ENCODE data around the gene MTMR12.
"Not testable (repeated sequence)": the region's sequence is repeated elsewhere in the genome, so short reads cannot be mapped to it uniquely, and the experiment has no call there.

MTMR12 gene

DNA sequence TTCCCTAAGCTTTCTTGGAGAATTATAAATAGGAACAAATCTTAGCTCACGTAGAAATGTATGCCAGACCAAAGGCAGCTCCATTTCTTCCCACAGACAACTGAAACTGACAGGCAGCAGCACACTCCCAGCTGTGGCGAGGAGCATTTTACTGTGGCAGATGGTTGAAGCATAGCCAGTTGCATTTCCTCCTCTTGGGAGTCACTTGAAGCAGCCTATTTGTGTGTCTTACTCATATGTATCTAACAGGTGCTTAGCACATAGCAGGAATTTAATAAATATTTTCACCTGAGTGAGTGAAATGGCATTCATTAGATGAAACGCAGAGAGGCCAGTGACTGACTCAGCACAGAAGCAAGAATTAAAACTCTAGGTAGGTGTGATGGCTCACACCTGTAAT lies 12.3 kb upstream of the MTMR12 start:
- DNase-seq = peak in 2 of 56 donors; percentile 3 to 4

DNA sequence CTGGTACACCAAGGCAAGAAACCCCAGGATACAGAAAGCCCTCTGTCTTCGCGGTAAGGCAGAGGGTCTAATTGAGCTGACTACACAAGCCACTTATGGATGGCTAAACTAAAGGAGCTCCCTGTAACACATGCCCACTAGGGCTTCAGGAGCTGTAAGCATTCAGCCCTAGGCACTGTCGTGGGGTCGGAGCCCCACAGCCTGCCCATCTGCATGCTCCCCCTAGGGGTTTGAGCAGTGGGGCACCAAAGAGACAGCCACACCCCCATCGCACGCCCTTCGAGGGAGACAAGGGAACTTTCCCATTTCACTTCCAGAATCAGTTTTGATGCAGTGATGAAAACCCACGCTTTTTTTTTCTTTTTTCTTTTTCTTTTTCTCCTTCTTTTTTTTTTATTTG lies 11.0 kb upstream of the MTMR12 start:
- no peak for DNase-seq

GRCh38 chr5:32322882-32323281 lies 10.1 kb upstream of the MTMR12 start:
- DNase-seq = no peak

DNA sequence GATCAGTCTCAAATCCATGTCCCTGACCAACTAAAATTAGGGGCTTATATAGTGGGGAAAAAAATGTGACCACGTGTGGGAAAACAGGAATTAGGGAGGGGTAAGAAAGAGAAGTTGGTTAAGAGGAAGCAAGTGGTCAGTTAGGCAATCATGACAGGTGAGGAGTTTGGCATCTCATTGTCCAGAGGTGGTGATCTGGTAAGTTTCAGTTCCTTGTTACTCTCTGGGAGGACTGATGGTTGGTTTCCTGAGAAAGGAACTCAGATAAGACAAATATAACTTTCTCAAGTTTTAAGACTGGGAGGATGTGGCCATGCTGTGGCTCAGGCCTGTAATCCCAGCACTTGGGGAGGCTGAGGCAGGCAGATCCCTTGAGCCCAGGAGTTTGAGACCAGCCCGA lies 9.0 kb upstream of the MTMR12 start:
- not testable (repeated sequence) for DNase-seq

DNA sequence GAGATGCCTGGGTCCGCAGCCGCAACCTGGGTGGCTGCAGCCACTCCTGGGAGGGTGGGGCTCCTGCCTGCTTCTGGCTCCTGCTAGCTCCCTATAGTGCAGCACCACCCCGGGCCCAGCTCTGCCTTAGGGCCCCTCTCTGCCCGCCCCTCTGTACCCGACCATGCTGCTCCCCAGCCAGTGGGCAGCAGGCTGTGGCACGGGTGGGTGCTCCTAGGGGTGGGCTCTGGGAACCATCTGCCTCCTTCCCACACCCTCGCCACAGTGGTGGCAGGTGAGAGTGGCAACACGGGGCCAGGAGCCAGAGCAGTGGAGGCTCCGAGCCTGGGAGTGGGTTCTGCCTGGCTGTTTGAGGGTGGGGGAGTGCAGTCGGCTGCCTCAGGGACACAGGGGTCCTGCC lies 7.8 kb upstream of the MTMR12 start:
- DNase-seq = no peak

DNA sequence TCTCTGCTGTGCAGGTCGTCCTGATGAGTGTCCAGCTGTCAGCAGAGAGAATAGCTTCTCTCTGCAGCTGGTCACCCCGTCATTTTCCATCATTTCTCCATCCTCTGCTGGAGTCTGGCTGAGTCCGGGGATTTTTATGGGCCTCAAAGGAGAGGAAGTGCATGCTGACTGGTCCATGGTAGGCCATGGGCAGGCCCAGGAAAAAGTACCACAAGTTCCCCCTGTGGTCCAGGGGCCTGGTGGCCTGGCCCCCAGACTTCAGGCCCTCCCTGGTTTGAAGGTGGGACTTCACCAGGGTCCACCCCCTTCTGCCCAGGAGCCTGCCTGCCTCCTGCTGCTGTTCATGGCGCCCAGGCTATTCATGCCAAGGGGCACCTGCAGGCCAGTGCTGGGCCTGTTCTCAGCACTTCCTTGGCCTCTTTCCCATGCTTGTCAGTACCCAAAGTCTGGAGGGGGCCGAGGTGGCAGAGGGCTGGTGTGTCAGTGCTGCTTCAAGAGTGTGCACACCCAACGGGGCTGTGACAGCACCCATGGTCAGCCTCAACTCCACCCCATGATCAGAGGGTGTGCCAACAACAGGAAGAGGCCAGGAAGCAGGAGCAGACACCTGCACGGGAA lies 7.3 kb upstream of the MTMR12 start:
- DNase-seq = no peak

GRCh38 chr5:32319392-32319791 lies 6.7 kb upstream of the MTMR12 start:
- no peak for DNase-seq

GRCh38 chr5:32317041-32317440 lies 4.3 kb upstream of the MTMR12 start:
- DNase-seq = no peak

GRCh38 chr5:32315221-32316014 lies 2.7 kb upstream of the MTMR12 start:
- DNase-seq = peak in 21 of 56 donors; percentile 2 to 67 (median 16)

DNA sequence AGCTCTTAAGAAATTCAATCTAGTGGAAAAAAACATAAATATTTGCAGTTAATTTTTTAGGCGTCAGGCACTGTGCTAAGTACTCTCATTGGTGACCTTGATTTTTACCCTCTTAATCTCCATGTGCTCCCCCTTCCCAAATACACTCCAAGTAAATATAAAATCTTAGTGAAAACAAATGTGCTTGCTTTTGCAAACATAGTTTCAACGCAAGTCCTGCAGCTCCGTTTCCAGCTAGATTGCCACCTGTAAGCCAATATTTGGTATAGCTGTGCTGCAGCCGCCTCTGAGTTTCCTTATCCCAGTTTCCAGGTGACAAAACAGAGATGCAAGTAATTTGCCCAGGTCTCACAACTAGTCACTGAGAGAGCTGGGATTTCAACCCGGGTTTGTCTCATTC lies 1.9 kb upstream of the MTMR12 start:
- no peak for DNase-seq

DNA sequence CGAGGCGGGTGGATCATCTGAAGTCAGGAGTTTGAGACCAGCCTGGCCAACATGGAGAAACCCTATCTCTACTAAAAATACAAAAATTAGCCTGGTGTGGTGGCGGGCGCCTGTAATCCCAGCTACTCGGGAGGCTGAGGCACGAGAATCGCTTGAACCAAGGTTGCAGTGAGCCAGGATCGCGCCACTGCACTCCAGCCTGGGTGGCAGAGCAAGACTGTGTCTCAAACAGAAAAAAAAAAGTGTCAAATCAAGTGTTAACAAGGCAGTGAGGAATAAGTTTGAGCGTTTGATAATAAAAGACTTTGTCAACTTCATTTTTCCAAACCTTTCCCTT lies 1.4 kb upstream of the MTMR12 start:
- DNase-seq = not testable (repeated sequence)

DNA sequence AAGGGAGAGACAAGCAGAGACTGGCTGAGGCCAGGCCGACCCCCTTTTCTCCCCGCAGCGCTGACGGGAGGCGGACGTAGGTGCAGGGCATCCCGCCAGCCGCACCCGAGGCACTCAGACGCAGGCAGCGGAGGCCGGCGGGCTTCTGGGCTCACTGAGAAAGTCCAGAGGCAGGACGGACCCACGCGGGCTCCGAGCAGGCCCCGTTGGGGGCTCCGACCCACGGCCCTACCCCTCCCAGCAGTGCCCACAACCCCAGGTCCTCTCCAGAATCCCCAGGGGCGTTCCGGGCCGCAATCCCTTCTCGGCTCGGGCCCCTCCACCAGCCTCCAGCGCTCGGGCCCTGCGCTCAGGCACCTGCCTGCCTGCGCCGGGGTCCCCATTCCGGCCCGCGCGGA lies 543 bp downstream of the MTMR12 start:
- peak in 37 of 56 donors; percentile 10 to 67 (median 38) for DNase-seq

DNA sequence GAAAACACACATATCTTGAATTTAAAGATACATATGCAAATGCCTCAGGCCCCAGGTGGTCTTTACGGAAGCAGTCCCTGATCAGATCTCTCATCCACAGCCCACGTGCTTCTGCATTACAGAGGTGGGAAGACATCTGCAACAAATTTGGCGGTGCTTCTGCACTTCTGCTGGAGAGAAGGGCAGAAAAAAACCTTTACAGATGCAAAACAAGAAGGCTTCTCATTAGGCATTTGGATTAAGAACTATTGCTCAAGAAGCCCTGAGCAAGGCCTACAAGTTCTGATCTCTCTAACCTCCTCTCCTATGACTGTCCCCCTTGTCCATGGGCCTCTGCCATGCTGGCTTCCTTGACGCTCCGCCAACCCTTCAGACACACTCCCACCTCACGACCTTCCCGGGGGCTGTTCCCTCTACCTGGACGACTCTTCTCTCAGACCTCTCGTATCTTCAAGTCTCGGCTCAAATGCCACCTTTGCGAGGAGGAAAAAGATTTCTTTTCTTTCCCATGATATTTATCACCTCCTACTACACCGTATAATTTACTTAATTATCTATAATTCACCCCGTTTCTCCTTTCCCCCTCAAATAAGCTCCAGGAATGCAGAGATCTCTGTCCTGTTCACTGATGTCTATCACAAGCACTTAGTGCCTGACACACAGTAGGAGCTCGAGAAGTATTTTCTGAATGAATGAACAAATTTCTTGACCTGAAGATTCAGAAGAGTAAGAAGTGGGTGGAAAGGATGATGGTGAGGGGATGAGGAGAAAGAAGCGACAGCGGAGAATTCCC lies 1.1 kb downstream of the MTMR12 start:
- no peak for DNase-seq

DNA sequence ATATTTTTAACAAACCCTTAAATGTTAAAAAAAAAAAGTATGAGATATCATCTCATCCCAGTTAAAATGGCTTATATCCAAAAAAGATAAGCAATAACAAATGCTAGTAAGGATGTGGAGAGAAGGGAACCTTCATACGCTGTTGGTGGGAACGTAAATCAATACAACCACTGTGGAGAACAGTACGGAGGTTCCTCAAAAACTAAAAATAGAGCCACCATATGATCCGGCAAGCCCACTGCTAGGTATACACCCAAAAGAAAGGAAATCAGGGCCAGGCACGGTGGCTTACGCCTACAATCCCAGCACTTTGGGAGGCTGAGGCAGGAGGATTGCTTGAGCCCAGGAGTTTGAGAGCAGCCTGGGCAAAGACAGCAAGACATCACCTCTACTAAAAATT lies 3.0 kb downstream of the MTMR12 start:
- DNase-seq = no peak

GRCh38 chr5:32308946-32309345 lies 3.8 kb downstream of the MTMR12 start:
- no peak for DNase-seq

GRCh38 chr5:32307769-32308194 lies 5.0 kb downstream of the MTMR12 start:
- no peak for DNase-seq

DNA sequence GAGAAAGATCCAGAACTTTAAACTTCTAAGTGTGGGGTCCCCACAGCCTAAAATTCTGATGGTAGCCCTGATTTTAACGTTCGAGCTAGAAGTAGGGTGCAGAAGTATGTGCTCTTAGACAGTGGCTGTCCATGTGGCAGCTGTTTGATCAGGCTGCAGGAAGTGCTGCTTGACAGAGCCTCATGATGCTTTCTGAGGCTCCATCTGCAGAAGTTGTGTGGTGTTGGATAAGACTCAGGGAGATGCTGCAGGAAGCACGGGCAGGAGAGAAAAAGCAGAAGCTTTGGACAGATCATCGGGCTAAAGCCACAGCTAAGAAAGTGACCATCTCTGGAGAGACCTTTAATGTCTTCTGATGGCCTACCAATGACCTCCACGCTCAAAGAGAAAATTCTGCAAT lies 8.1 kb downstream of the MTMR12 start:
- DNase-seq = no peak

- no peak for DNase-seq
Observed at GRCh38 chr5:32303755-32304120, 9.0 kb downstream of the MTMR12 start.

- no peak for DNase-seq
Observed at GRCh38 chr5:32302835-32303754, 9.6 kb downstream of the MTMR12 start.

- no peak for DNase-seq
Observed at GRCh38 chr5:32301891-32302290, 10.8 kb downstream of the MTMR12 start.

DNA sequence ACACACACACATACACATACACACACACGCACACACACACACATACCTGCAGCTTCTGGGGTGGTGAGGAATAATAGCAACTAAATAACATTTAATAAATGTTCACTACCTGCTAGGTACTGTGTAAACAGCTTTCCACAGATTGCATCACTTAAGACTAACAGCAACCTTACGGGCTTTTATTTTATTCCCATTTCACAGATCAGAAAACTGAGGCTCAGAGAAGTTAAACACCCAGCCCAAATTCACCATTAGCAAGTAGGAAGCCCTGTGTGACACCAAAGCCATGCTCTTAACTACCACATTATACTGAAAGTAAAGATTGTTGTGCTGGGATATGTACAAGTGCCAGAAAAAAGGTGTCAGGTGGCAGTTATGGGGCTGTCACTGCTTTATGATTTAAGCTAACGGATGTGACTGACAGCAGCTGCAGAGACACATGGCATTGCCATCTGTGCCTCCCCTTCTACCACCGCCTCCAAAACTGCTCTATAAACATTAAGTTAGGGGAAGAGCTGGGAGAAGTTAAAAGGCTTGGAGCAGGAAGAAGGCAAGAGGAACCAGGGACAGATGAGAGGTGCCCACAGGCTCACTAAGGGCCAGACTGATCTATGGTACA lies 13.6 kb downstream of the MTMR12 start:
- DNase-seq = no peak

Data from nucleus accumbens (tissue), 56 donors.